ENCODE data around the gene AGR2. TPM values are rescaled to one million over a fixed set of nuclear protein-coding genes. Genes with fewer than 3 reads are reported as not detected.
"Not testable (repeated sequence)": the region's sequence is repeated elsewhere in the genome, so short reads cannot be mapped to it uniquely, and the experiment has no call there.

AGR2 gene
- total and polyA plus RNA-seq, 4 donors, result 2.7 to 10.1 (median 2.9) TPM

DNA sequence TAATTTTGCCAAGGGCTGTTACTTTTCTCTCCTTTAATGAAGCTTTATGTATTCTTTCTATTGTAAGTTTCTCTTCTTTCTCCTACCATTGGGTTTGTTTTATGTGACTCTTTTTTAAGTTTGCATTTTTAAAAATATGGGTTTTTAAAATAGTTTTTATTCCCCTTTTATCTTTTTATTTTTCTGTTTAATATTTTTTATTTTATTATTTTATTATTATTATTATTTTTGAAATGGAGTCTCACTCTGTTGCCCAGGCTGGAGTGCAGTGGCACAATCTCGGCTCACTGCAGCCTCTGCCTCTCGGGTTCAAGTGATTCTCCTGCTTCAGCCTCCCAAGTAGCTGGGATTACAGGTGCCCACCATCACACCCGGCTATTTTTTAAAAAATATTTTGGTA lies 34.8 kb downstream of the AGR2 start:
- not testable (repeated sequence) for H3K9me3 ChIP-seq (ENCODE audit: control insufficient read depth, insufficient read depth, low read length); H3K4me3 ChIP-seq (ENCODE audit: low read depth, low read length); H3K27me3 ChIP-seq (ENCODE audit: control insufficient read depth, insufficient read depth, low read length); H3K4me1 ChIP-seq (ENCODE audit: control insufficient read depth, insufficient read depth, low read length); DNase-seq (ENCODE audit: low read depth in 4 of 6, low spot score in 6 of 6); H3K27ac ChIP-seq (ENCODE audit: low read depth, low read length); H3K36me3 ChIP-seq (ENCODE audit: control insufficient read depth, insufficient read depth, low read length)
- 87% methylated on average over 2 of the region's 3 CpGs for WGBS (ENCODE audit: insufficient coverage)

DNA sequence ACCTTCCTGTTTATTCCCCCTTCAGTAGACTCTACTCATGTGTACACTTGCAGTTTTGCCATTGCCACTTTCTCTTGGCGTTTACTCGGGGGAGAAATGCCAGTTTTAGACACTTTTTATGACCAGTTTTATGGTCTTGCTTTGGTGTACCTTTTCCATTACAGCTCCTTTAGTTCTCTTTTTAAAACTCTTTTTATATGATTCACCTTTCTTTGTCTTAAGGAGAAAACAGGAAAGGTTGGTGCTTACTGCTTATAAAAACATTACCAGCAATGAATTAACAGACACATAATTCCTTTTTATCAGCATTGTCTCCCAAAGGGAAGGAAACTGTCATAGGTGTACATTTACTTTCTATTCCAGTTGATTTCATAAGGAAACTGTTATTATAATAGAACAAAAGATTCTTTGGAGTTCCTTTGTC lies 39.4 kb downstream of the AGR2 start:
- DNase-seq (ENCODE audit: low read depth in 4 of 6, low spot score in 6 of 6), result no peak
- H3K27ac ChIP-seq (ENCODE audit: low read depth, low read length), result no peak overlapping the region
- no peak overlapping the region for H3K4me3 ChIP-seq (ENCODE audit: low read depth, low read length)
- H3K36me3 ChIP-seq (ENCODE audit: control insufficient read depth, insufficient read depth, low read length), result no peaks in the 10 kb centered on the region
- 94% methylated on average over 2 of the region's 2 CpGs for WGBS (ENCODE audit: insufficient coverage)
- no peaks in the 10 kb centered on the region for H3K9me3 ChIP-seq (ENCODE audit: control insufficient read depth, insufficient read depth, low read length)
- H3K4me1 ChIP-seq (ENCODE audit: control insufficient read depth, insufficient read depth, low read length), result peaks cover 4% of the 10 kb centered on the region
- H3K27me3 ChIP-seq (ENCODE audit: control insufficient read depth, insufficient read depth, low read length), result no peaks in the 10 kb centered on the region

DNA sequence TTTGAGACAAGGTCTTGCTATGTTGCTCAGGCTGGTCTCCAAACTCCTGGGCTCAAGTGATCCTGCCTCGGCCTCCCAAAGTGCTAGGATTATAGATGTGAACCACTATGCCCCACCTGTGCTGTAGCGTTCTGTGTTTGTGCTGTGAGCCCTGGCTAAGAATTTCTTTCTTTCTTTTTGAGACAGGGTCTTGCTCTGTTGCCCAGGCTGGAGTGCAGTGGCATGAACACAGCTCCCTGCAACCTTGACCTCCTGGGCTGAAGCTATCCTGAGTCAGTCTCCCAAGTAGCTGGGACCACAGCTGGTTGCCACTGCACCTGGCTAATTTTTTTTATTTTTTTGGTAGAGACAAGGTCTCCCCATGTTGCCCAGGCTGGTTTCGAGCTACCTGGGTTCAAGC lies 39.9 kb downstream of the AGR2 start:
- Histone ChIP-seq H3K4me1 (ENCODE audit: control insufficient read depth, insufficient read depth, low read length) (peaks cover 4% of the 10 kb centered on the region), H3K4me3 (ENCODE audit: low read depth, low read length) (no peak overlapping the region), H3K27me3 (ENCODE audit: control insufficient read depth, insufficient read depth, low read length) (no peaks in the 10 kb centered on the region), H3K27ac (ENCODE audit: low read depth, low read length) (no peak overlapping the region), H3K36me3 (ENCODE audit: control insufficient read depth, insufficient read depth, low read length) (no peaks in the 10 kb centered on the region), H3K9me3 (ENCODE audit: control insufficient read depth, insufficient read depth, low read length) (no peaks in the 10 kb centered on the region)
- no peak for DNase-seq (ENCODE audit: low read depth in 4 of 6, low spot score in 6 of 6)
- WGBS (ENCODE audit: insufficient coverage), result 98% methylated on average over 3 of the region's 3 CpGs

DNA sequence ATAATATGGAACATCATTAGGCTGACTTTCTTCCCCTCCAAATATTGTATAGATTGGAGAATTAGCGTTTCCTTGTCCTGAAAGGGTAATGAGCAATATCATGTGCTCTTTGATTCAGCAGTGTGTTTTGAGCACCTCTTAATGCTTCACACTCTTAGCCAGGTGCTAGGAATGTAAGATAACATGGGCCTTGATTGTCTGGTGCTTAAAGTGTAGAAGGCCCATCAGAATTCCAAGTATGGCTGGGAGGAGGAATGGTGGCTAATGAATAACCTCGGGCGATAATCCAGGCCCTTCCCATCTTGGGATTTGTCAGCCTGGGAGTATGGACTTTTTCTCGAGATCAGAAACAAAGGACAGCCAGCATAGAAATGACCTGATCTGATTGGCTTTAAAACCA lies 42.6 kb downstream of the AGR2 start:
- Histone ChIP-seq H3K9me3 (ENCODE audit: control insufficient read depth, insufficient read depth, low read length) (no peaks in the 10 kb centered on the region), H3K27me3 (ENCODE audit: control insufficient read depth, insufficient read depth, low read length) (no peaks in the 10 kb centered on the region), H3K27ac (ENCODE audit: low read depth, low read length) (no peak overlapping the region), H3K4me3 (ENCODE audit: low read depth, low read length) (no peak overlapping the region), H3K4me1 (ENCODE audit: control insufficient read depth, insufficient read depth, low read length) (peaks cover 4% of the 10 kb centered on the region), H3K36me3 (ENCODE audit: control insufficient read depth, insufficient read depth, low read length) (no peaks in the 10 kb centered on the region)
- DNase-seq (ENCODE audit: low read depth in 4 of 6, low spot score in 6 of 6), result no peak
- 100% methylated on average over 2 of the region's 4 CpGs for WGBS (ENCODE audit: insufficient coverage)

DNA sequence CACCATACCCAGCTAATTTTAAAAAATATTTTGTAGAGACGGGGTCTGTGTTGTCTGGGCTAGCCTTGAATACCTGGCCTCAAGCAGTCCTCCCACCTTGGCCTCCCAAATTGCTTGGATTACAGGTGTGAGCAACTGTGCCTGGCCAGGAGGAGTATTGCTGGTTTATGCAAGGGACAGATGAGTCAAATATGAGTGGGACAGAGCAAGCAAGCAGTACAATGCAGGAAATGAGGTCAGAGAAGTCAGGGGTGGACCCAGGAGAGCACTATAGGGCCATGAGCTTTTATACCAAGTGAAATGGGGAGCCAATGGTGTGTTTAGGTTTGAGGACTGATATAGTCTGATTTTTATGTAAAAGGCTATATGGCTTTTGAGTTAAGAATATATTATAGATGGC lies 45.0 kb downstream of the AGR2 start:
- 86% methylated on average over 1 of the region's 1 CpG for WGBS (ENCODE audit: insufficient coverage)
- DNase-seq (ENCODE audit: low read depth in 4 of 6, low spot score in 6 of 6), result no peak
- H3K27ac ChIP-seq (ENCODE audit: low read depth, low read length), result no peak overlapping the region
- H3K27me3 ChIP-seq (ENCODE audit: control insufficient read depth, insufficient read depth, low read length), result no peaks in the 10 kb centered on the region
- peaks cover under 1% of the 10 kb centered on the region for H3K4me1 ChIP-seq (ENCODE audit: control insufficient read depth, insufficient read depth, low read length)
- no peaks in the 10 kb centered on the region for H3K36me3 ChIP-seq (ENCODE audit: control insufficient read depth, insufficient read depth, low read length)
- no peak overlapping the region for H3K4me3 ChIP-seq (ENCODE audit: low read depth, low read length)
- no peaks in the 10 kb centered on the region for H3K9me3 ChIP-seq (ENCODE audit: control insufficient read depth, insufficient read depth, low read length)

- Histone ChIP-seq H3K36me3 (ENCODE audit: control insufficient read depth, insufficient read depth, low read length) (no peaks in the 10 kb centered on the region), H3K4me3 (ENCODE audit: low read depth, low read length) (no peak overlapping the region), H3K27ac (ENCODE audit: low read depth, low read length) (no peak overlapping the region), H3K27me3 (ENCODE audit: control insufficient read depth, insufficient read depth, low read length) (no peaks in the 10 kb centered on the region), H3K9me3 (ENCODE audit: control insufficient read depth, insufficient read depth, low read length) (no peaks in the 10 kb centered on the region), H3K4me1 (ENCODE audit: control insufficient read depth, insufficient read depth, low read length) (no peaks in the 10 kb centered on the region)
- DNase-seq (ENCODE audit: low read depth in 4 of 6, low spot score in 6 of 6), result no peak
- WGBS (ENCODE audit: insufficient coverage), result 95% methylated on average over 4 of the region's 10 CpGs
Measured at GRCh38 chr7:16758631-16759611, 45.9 kb downstream of the AGR2 start.

GRCh38 chr7:16758036-16758435 lies 46.8 kb downstream of the AGR2 start:
- H3K9me3 ChIP-seq (ENCODE audit: control insufficient read depth, insufficient read depth, low read length), result no peaks in the 10 kb centered on the region
- WGBS (ENCODE audit: insufficient coverage), result no CpG with 5 or more reads among the region's 6 CpGs
- no peaks in the 10 kb centered on the region for H3K27me3 ChIP-seq (ENCODE audit: control insufficient read depth, insufficient read depth, low read length)
- no peak for DNase-seq (ENCODE audit: low read depth in 4 of 6, low spot score in 6 of 6)
- no peaks in the 10 kb centered on the region for H3K36me3 ChIP-seq (ENCODE audit: control insufficient read depth, insufficient read depth, low read length)
- no peaks in the 10 kb centered on the region for H3K4me1 ChIP-seq (ENCODE audit: control insufficient read depth, insufficient read depth, low read length)
- H3K27ac ChIP-seq (ENCODE audit: low read depth, low read length), result no peak overlapping the region
- no peak overlapping the region for H3K4me3 ChIP-seq (ENCODE audit: low read depth, low read length)

DNA sequence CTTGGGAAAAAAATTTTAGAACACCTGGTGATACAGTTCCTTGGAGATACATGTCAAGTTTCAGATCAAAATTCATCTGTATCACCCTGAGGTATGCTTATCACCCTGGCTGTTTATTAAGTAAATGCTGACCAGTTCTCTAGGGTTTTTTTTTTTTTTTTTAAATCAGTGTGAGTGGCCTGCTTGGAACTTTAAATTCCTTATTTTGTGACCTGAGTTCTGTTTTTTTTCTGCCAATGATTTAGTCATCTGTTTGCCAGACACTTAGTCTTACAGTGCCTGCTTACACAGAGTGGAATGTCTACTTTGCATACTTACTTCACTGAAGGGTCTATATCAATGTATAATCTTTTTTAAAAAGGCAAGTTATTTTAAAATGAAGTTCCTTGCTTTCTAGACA lies 49.4 kb downstream of the AGR2 start:
- H3K27ac ChIP-seq (ENCODE audit: low read depth, low read length), result no peak overlapping the region

DNA sequence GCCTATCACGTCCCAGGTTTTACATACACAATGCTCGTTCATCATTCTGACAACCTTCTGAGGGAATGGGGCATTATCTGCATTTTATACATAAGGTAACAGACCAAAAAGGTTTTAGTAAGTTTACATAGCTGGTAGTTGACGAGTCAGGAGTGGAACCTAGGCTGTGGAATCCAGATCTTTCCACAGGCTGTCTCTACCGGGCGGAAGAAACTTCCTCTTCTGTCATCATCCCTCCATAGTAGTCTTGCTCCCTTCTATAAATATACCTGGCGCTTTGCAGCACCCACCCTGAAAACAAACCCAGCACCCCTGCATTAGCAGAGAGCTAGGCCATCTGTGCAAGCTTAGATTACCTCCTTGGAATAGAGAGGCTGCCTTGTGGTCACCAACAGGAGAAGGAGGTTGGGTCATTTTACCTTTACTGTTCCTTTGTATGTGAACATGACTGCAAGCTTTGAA lies 49.9 kb downstream of the AGR2 start:
- 20% methylated on average over 1 of the region's 6 CpGs for WGBS (ENCODE audit: insufficient coverage)
- H3K4me3 ChIP-seq (ENCODE audit: low read depth, low read length), result peak overlapping the region; percentile 55
- no peaks in the 10 kb centered on the region for H3K36me3 ChIP-seq (ENCODE audit: control insufficient read depth, insufficient read depth, low read length)
- H3K4me1 ChIP-seq (ENCODE audit: control insufficient read depth, insufficient read depth, low read length), result no peaks in the 10 kb centered on the region
- H3K27ac ChIP-seq (ENCODE audit: low read depth, low read length), result peak overlapping the region; percentile 33
- DNase-seq (ENCODE audit: low read depth in 4 of 6, low spot score in 6 of 6), result peak in 2 of 6 donors; percentile 38 to 76
- H3K9me3 ChIP-seq (ENCODE audit: control insufficient read depth, insufficient read depth, low read length), result no peaks in the 10 kb centered on the region
- H3K27me3 ChIP-seq (ENCODE audit: control insufficient read depth, insufficient read depth, low read length), result no peaks in the 10 kb centered on the region

More for the DNA sequence above, 49.4 kb downstream of the AGR2 start:
- Histone ChIP-seq H3K27me3 (ENCODE audit: control insufficient read depth, insufficient read depth, low read length) (no peaks in the 10 kb centered on the region), H3K4me3 (ENCODE audit: low read depth, low read length) (peak overlapping the region; percentile 55), H3K9me3 (ENCODE audit: control insufficient read depth, insufficient read depth, low read length) (no peaks in the 10 kb centered on the region), H3K36me3 (ENCODE audit: control insufficient read depth, insufficient read depth, low read length) (no peaks in the 10 kb centered on the region), H3K4me1 (ENCODE audit: control insufficient read depth, insufficient read depth, low read length) (no peaks in the 10 kb centered on the region)
- DNase-seq (ENCODE audit: low read depth in 4 of 6, low spot score in 6 of 6), result peak in 3 of 6 donors; percentile 5 to 23 (median 12)
